HG02642 (cell line): ENCODE results near the gene SMIM14.
"Not testable (repeated sequence)": the region's sequence is repeated elsewhere in the genome, so short reads cannot be mapped to it uniquely, and the experiment has no call there.

Source experiments
- ATAC-seq: cut with Tn5 transposase; IDR thresholded peaks from one replicate; pipeline ENCODE4 v1.9.1; 2021; ENCODE audit warnings: mild to moderate bottlenecking; ENCODE audit not compliant: unreplicated experiment, poor library complexity

Gene SMIM14

GRCh38 chr4:39609454-39609931 lies 29.2 kb downstream of the SMIM14 start:
- peak; percentile 93 for ATAC-seq

- no peak for ATAC-seq
These were observed 30.2 kb downstream of the SMIM14 start for GRCh38 chr4:39608451-39608850.

- no peak for ATAC-seq
These were observed 31.9 kb downstream of the SMIM14 start for GRCh38 chr4:39606747-39607146.

DNA sequence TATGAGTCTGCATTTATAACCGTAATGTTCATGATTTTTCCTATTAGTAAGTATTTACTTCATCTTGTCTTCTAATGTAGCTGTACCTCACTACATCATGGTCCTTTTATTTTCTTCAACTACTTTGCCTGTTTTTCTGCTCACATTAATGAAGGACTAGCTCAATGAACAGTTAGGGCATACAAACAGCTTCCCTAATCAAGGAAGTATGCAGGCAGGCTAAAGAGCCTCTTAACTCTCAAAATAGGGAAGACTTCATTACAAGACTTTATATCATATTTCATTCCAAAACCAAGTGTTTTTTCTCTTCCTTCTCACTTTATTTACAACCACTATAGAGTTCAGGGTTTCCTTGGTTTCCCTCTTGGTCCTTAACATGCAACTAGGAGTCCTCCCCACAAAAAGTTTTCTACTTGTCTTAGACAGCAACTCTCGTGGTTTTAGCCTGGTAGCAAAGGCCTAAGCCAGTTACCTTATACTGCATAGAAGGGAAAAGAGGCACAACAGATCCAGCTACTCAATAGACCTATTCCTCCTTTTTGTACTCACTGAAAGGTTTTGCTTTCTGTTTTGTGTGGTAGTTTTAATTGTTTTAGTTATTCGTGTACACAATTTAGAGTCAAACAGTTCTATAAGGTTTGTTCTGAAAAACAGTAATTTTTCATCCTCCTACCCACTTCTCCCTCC lies 40.8 kb downstream of the SMIM14 start:
- no peak for ATAC-seq

- ATAC-seq = no peak
These were observed 41.7 kb downstream of the SMIM14 start for GRCh38 chr4:39596971-39597370.

DNA sequence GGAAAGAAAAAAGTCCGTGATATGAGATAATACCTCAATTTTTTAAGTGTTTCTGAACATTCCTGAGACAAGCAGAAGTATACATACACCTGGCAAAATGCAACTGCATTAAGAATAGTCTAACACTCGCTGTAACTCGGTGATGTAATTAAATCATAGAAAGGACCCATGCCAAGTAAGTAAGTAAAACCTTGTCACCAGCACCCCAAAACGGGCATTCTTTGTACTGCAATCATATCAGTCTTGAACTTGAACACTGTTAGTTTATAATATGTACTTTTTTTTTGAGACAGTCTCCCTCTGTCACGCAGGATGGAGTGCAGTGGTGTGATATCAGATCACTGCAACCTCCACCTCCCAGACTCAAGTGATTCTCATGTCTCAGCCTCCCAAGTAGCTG lies 47.4 kb downstream of the SMIM14 start:
- no peak for ATAC-seq

DNA sequence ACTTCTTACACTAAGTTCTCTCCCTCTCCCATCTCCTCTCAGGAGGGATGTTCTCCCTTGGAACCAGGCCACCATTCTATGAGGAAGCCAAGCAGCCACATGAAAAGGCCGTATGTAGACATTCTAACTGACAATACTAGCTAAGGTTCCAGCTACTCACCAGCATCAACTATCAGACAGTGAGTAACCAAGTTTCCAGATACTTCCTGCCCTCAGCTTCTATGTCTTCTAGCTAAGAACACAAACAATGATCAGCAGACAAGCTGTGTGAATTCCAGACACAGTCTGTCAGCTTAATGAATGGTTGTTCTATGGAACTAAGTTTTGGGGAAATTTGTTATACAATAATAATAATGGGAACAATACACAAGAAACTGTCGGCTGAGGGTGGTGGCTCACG lies 50.8 kb downstream of the SMIM14 start:
- no peak for ATAC-seq

- ATAC-seq = no peak
These were observed 63.7 kb downstream of the SMIM14 start for GRCh38 chr4:39574946-39575345.

DNA sequence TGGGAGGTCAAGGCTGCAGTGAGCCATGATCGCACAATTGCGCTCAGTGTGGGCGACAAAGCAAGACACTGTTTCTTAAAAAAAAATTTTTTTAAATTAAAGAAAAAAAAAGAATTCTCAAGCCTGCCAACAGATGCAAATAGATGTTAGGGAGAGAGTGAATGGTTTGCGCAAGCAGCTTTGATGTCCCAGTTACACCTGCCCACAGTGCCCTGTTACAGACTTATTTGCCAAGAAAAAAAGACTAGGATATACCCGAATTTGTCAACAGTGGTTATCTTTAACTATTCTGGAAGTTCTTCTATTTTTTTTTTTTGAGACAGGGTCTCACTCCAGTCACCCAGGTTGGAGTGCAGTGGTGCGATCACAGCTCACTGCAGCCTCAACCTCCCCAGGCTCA lies 67.2 kb downstream of the SMIM14 start:
- ATAC-seq = no peak

DNA sequence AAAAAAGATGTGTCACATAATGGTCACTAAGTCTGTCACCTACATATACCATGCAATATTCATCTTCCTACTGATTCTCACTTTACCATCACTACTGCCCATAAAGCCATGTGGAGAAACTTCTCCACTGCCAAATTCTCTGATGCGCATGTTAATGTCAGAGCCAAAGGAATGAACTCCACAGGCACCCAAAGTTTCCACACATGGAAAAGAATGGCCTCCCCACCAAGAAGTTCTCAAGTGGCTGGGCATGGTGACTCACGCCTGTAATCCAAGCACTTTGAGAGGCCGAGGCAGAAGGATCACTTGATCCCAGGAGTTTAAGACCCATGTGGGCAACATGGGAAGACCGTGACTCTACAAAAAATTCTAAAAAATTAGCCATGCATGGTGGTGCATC lies 67.6 kb downstream of the SMIM14 start:
- ATAC-seq = no peak

DNA sequence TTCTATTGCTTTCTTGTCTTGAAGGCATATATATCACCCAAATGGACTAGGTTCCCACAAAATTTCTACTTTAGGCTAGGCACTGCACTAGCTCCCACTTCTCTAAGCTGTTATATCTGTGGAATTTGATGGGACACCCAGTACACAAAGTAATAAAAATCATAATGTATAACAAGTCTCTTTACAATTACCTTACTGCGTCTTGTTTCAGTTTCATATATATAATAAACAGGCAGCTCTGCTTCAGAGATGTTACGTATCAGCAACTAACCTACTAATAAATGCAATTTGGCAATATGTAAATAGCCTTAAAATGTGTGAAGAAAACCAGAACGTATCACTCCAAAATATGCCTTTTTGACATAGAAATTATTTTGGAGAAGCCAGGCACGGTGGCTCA lies 69.5 kb downstream of the SMIM14 start:
- ATAC-seq = no peak

- ATAC-seq = no peak
These were observed 69.9 kb downstream of the SMIM14 start for GRCh38 chr4:39568805-39569204.

DNA sequence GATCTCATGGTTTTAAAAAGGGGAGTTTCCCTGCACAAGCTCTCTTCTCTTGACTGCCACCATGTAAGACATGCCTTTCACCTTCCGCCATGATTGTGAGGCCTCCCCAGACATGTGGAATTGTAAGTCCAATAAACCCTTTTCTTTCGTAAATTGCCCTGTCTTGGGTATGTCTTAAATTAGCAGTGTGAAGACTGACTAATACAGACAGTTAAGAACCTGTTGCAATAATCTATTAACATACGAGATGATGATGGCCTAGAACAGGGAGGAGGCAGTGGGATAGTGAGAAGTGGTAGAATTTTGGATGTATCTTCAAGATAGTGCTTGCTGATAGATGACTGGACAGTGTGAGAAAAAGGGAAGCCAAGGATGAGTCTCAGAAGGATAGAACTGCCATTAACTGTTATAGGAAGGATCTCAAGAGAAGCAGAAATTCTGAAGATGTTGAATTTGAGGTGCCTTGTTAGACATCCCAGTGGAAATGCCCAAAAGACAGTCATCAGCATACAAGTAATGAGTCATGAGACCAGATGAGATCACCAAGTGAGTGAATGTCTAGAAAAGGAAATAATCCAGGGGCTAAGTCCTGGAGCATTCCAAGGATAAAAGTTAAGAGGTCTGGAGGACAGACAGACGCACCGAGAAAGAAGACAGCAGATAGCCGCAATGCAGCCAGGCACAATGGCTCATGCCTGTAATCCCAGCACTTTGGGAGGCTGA lies 72.6 kb downstream of the SMIM14 start:
- no peak for ATAC-seq

DNA sequence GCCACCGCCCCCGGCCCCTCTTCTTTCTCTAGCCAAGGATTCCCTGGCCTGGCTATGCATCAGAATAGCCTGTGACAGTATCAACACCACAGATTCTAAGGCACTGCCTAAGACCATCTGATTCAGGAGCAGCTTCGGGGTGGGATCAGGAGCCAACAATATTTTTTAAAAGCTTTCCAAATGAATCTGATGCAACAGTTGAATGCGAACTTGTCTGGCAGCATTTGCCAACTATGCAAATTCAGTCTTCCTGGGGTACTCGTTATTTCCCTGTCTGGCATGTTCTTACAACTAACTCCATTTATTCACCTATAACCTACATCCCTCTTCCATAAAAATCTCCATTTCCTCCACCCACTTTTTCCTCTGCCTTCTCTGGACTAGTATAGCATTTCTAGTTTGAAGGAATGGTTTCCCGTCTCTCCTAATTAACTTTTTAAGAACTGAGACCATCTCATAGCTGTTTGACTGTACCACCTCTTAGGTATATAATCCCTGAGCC lies 75.3 kb downstream of the SMIM14 start:
- no peak for ATAC-seq

DNA sequence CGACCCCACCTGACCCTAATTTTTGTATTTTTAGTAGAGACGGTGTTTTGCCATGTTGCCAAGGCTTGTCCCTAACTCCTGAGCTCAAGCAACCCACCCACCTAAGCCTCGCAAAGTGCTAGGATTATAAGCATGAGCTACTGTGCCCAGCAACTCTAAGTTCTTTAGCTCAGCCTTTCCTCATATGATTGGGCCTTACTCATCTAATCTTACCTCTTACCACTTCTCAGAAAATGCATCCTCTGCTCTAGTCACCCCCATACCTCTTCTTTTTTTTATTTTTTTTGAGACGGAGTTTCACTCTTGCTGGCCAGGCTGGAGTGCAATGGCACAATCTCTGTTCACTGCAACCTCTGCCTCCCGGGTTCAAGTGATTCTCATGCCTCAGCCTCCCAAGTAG lies 75.9 kb downstream of the SMIM14 start:
- ATAC-seq = no peak

GRCh38 chr4:39559626-39560025 lies 79.0 kb downstream of the SMIM14 start:
- ATAC-seq = no peak

DNA sequence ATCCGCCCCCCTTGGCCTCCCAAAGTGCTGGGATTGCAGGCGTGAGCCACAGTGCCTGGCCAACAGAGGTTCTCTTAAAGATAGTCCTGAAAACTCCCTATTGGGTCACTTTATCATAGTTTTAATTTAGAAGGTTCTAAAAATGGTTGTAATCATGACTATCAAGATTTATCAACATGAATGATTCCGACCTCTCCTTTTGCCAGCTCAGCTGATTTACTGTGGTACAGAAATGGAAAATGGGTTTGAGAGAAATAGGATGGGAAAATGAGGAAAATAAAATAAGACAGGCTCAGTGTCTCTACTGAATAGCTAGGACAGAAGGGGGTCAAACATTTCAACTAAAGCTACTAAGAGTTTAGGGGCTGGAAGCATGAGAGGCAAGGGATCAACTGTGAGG lies 83.2 kb downstream of the SMIM14 start:
- ATAC-seq = no peak

DNA sequence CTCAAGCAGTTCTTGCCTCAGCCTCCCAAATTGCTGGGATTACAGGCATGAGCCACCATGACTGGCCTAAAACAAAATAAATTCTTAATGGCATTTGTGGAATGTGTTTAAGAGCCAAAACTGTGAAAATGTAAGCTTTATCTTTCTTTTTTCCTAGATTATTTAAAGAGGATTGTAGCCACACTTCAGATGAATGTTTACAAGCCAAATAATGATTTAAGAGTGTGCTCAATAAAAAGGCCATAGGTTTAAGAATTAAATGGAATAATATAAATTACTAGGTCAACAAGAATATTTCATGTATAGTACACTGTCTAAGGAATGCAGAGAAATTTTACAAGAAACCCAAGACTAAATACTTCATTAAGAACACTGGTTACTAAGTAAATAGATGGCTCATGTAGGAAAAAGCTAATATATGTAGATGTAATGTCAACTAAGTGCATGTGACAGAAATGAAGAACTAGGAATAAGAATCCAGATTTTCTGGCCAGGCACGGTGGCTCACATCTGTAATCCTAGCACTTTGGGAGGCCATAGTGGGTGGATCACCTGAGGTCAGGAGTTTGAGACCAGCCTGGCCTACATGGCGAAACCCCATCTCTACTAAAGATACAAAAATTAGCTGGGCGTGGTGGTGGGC lies 90.1 kb downstream of the SMIM14 start:
- ATAC-seq = no peak

DNA sequence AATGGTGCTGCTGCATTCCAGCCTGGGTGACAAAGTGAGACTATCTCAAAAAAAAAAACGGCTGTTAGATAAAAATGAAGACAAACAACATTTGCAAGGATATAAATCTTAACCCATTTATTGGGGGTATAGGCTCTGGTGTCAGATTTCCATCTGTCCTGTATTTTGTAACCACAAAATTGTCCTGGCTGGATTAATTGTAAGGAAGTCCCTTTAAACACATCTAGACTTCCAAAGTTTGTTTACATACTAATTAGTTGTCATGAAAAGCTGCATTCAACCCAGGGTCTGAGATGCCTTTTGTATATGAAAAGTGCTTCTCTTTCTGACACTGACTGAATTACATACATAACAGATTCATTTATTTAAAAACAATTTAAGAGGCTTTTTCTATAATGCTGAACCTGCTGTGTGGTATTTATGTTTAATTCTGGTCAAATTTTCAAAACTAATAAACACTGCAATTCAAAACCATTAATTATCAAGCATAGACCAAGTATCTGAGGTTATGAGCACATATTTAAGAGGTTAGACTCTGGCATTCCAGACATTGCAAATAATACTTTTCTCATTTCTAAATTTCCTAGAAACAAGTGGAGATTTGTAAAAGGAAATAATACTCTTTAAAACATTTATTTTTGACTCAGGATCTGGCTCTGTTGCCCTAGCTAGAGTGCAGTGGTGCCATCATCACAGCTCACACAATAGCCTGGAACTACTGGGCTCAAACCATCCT lies 93.9 kb downstream of the SMIM14 start:
- ATAC-seq = no peak

DNA sequence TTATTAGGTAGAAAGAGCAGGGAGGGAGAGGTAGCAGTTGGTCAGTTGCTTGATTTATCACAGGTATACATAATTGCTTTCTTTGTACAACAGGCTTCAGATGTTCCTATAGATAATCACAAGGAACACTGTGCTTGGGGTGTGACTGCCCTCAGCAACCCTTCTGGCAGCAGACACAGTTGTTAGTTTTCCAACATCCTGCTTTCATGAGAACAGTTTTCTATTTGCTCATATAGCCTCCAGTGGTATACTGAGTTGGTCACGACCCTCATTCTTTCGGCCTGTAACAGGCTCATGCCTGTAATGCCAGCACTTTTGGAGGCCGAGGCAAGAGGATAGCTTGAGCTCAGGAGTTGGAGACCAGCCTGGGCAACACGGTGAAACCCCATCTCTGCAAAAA lies 94.6 kb downstream of the SMIM14 start:
- ATAC-seq = not testable (repeated sequence)

- no peak for ATAC-seq
These were observed 95.6 kb downstream of the SMIM14 start for GRCh38 chr4:39543034-39543433.
